NCI-H69 (cell line): Measurements from ENCODE around the gene DYDC2.
"Not testable (repeated sequence)": the region's sequence is repeated elsewhere in the genome, so short reads cannot be mapped to it uniquely, and the experiment has no call there.

Experiments
- DNase-seq: peaks from one replicate; lab custom pipeline; 2025; lab: John Stamatoyannopoulos, UW

Gene DYDC2

GRCh38 chr10:80413271-80413996 lies 56.9 kb downstream of the DYDC2 start:
- DNase-seq: peak; percentile 82

- DNase-seq: peak; percentile 89
These were observed 57.7 kb downstream of the DYDC2 start for GRCh38 chr10:80414142-80414895.

- DNase-seq: no peak
These were observed 59.3 kb downstream of the DYDC2 start for GRCh38 chr10:80415734-80416478.

GRCh38 chr10:80416479-80417098 lies 60.0 kb downstream of the DYDC2 start:
- no peak for DNase-seq

- DNase-seq: not testable (repeated sequence)
These were observed 60.7 kb downstream of the DYDC2 start for GRCh38 chr10:80417256-80417655.
